Peyer's patch (tissue), 4 donors: ENCODE measurements around the gene CEMP1. TPM values are rescaled to one million over a fixed set of nuclear protein-coding genes. Genes with fewer than 3 reads are reported as not detected.
"Not testable (repeated sequence)": the region's sequence is repeated elsewhere in the genome, so short reads cannot be mapped to it uniquely, and the experiment has no call there.

Experiments used
- DNase-seq, 3 donors: peaks; one replicate each; pipeline ENCODE4 v3.0.0-alpha.2; 2017 to 2019
- H3K27ac ChIP-seq, 4 donors: fragments of 200-600 bp; sonication (generic); one replicate each; pipeline ENCODE4 v1.5.1; 2016 to 2019
- H3K27me3 ChIP-seq, 2 donors: fragments of 200-600 bp; sonication (generic); one replicate each; pipeline ENCODE4 v1.5.1; 2019
- H3K36me3 ChIP-seq, 3 donors: fragments of 200-600 bp; sonication (generic); one replicate each; pipeline ENCODE4 v1.5.1; 2016 to 2019
- H3K4me1 ChIP-seq, 4 donors: fragments of 200-600 bp; sonication (generic); one replicate each; pipeline ENCODE4 v1.5.1; 2016 to 2019
- H3K4me3 ChIP-seq, 4 donors: fragments of 200-600 bp; sonication (generic); 1 replicate in 3 of 4; 2 replicates in 1 of 4; pipeline ENCODE4 v1.5.1; 2016 to 2019; ENCODE audit warnings: mild to moderate bottlenecking in 1 of 4
- H3K9me3 ChIP-seq, 4 donors: fragments of 200-600 bp; sonication (generic); one replicate each; pipeline ENCODE4 v1.5.1; 2016 to 2019; ENCODE audit warnings: mild to moderate bottlenecking in 1 of 4
- POLR2A ChIP-seq, 2 donors: fragments of 450-650 bp; IDR thresholded peaks; one replicate each; pipeline ENCODE4 v1.5.1; 2017; ENCODE audit warnings: antibody characterized with exemption in 2 of 2, mild to moderate bottlenecking in 2 of 2, moderate library complexity in 2 of 2
- total RNA-seq, 4 donors: library from RNA; depleted of rRNA; stranded (reverse); fragments of >200 nt; gene quantifications; one replicate each; pipeline ENCODE4 v1.1.0, GENCODE V29; 2016
- TF ChIP-seq, protein P1 (sequence below), 6 experiments: fragments of 450-650 bp in 4 of 6; fragments of 200-600 bp in 2 of 6; sonication (generic) in 1 of 6; IDR thresholded peaks; one replicate each; pipeline ENCODE4 v1.5.1; 2017 to 2019; ENCODE audit warnings: antibody characterized with exemption in 6 of 6, mild to moderate bottlenecking in 3 of 6, moderate library complexity in 1 of 6

CEMP1 gene, protein sequence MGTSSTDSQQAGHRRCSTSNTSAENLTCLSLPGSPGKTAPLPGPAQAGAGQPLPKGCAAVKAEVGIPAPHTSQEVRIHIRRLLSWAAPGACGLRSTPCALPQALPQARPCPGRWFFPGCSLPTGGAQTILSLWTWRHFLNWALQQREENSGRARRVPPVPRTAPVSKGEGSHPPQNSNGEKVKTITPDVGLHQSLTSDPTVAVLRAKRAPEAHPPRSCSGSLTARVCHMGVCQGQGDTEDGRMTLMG
- total RNA-seq = 10 to 100 TPM in 1 of 4 donors, 1 to 10 TPM in 1, not detected in 2; 9.4 to 11.4 TPM

DNA sequence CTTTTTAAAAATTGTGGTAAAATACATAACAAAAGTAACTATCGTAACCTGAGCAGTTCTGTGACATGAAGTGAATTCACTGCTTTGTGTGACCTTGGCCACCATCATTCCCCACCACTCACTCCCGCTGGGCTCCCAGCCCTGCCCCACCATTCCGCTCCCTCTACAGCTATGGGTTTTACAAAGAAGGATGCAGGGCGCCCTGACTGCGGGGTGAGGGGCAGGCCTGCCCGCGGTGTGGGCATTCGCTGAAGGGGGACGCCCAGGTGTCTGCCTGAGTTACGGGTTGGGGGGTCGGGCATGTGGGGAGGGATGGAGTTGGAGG is at the start of gene CEMP1:
Gene CEMP1 (minus strand): TSS at position 38 of the 325 bp plus-strand sequence. CDS start 335 bp downstream, outside the sequence.
- no peak for DNase-seq
- Histone ChIP-seq H3K36me3 (peaks cover 0 to 27% (median 0%) of the 10 kb centered on the region in 3 donors), H3K4me3 (peak within 1 kb of the TSS; percentile 58 to 78 (median 67)), H3K27ac (peak within 1 kb of the TSS; percentile 93 to 97 (median 97)), H3K27me3 (no peaks in the 10 kb centered on the region), H3K4me1 (peaks cover 0 to 18% (median 7%) of the 10 kb centered on the region in 4 donors), H3K9me3 (no peaks in the 10 kb centered on the region)
- TF ChIP-seq, protein P1, sequence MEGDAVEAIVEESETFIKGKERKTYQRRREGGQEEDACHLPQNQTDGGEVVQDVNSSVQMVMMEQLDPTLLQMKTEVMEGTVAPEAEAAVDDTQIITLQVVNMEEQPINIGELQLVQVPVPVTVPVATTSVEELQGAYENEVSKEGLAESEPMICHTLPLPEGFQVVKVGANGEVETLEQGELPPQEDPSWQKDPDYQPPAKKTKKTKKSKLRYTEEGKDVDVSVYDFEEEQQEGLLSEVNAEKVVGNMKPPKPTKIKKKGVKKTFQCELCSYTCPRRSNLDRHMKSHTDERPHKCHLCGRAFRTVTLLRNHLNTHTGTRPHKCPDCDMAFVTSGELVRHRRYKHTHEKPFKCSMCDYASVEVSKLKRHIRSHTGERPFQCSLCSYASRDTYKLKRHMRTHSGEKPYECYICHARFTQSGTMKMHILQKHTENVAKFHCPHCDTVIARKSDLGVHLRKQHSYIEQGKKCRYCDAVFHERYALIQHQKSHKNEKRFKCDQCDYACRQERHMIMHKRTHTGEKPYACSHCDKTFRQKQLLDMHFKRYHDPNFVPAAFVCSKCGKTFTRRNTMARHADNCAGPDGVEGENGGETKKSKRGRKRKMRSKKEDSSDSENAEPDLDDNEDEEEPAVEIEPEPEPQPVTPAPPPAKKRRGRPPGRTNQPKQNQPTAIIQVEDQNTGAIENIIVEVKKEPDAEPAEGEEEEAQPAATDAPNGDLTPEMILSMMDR (IDR thresholded peaks at IDR 0.05) = no peak
- no peak for TF ChIP-seq POLR2A (IDR thresholded peaks at IDR 0.05)

DNA sequence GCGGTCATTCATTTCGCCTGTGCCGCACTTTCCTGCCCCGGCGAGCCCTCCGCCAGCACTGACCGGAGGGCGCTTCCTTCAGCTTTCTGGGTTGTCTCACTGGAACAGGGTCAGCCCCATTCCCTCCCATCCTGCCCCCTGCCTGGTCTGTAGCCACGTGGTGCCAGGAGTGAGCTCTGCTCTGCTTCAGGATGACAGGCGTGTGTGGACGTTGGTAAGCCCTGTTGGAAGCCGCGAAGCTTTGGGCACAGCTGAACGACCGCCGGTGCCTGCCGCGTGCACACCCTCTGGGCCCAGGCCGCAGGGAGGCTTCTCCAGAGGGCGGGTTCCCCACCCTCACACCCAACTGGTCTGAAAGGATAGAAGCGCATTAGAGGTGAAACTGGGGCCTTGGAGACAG is 49.6 kb upstream of the CEMP1 start:
- H3K27me3 ChIP-seq, H3K4me1 ChIP-seq, H3K4me3 ChIP-seq, DNase-seq, H3K27ac ChIP-seq, H3K9me3 ChIP-seq: not testable (repeated sequence)
- peaks cover 0 to 12% (median 0%) of the 10 kb centered on the region in 3 donors for H3K36me3 ChIP-seq

DNA sequence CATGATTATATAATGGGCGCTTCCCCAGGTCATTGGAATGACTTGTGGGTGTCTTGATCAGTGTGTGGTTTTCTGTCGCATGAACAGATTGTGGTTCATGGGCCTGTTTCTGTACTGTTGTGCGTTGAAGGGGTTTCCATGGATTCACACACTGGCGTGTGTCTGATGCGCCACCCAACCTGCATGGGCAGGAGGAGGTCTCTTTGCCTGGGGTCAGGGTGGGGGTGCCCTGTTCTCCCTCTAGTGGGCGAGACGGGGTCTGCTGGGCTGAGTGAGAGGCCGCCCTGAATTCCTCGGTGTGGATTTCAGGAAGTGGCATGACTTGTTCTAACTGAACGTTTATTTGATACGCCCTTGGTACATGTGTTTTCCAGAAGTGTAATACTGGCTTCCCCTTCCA is 48.9 kb upstream of the CEMP1 start:
- H3K36me3 ChIP-seq, H3K27me3 ChIP-seq, H3K27ac ChIP-seq, DNase-seq, H3K4me1 ChIP-seq, H3K4me3 ChIP-seq, H3K9me3 ChIP-seq: not testable (repeated sequence)

DNA sequence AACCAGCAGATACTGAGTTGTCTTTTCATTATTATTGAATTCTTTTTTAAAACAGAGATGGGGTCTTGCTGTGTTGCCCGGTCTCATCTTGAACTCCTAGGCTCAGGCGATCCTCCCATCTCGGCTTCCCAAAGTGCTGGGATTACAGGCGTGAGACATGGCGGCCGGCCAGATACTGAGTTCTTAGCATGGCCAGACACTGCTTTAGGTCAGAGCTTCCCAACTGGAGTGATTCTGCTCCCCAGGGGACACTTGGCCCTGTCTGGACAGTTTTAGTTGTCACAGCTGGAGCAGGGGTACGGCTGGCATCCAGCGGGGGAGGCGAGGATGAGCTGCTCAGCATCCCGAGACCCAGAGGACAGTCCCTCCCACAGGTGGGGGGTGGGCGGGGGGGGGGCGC is 47.7 kb upstream of the CEMP1 start:
- not testable (repeated sequence) for H3K4me1 ChIP-seq, DNase-seq, H3K9me3 ChIP-seq, H3K27me3 ChIP-seq, H3K27ac ChIP-seq, H3K4me3 ChIP-seq, H3K36me3 ChIP-seq

DNA sequence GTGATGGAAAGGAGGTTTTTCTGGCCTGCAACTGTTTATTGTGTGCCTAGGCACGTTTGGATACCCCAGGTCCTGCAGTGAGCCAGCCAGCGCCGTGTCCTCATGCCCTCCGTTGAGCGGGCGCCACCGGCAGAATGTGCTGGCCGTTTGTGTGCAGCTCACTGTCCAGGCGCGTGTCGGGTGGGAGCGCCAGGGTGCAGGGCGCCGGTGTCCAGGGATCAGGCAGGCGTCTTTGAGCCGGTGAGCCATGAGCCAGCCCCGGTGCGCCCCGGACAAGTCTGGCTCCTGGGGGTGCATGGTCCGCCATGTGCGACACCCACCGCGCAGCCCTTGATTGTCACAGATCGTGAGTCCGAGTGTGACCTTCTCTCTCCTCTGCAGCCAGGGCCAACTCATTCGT is 45.8 kb upstream of the CEMP1 start:
- not testable (repeated sequence) for H3K36me3 ChIP-seq, H3K27me3 ChIP-seq

DNA sequence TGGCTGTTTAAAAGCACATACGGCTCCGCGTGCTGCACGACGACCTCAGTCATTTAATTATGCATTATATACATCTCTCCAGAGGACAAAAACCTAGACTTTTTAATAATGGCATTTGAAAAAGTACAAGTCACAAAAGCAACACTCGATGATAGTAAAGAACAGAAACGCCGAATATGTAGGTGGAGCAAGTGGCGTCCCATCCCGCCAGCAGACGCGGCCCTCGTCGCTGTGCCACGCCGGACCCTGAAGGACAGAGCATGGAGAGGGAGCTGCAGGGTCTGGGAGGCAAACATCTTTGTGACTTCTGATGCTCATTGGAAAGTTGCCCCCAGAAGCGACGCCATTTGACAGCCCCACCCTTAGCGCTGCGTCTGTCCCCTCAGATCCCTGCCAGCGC is 44.6 kb upstream of the CEMP1 start:
- H3K4me3 ChIP-seq, DNase-seq, H3K27me3 ChIP-seq, H3K4me1 ChIP-seq, H3K9me3 ChIP-seq, H3K36me3 ChIP-seq, H3K27ac ChIP-seq: not testable (repeated sequence)

More for the DNA sequence above, 45.8 kb upstream of the CEMP1 start:
- H3K4me1 ChIP-seq, H3K4me3 ChIP-seq, H3K9me3 ChIP-seq, DNase-seq, H3K27ac ChIP-seq: not testable (repeated sequence)

DNA sequence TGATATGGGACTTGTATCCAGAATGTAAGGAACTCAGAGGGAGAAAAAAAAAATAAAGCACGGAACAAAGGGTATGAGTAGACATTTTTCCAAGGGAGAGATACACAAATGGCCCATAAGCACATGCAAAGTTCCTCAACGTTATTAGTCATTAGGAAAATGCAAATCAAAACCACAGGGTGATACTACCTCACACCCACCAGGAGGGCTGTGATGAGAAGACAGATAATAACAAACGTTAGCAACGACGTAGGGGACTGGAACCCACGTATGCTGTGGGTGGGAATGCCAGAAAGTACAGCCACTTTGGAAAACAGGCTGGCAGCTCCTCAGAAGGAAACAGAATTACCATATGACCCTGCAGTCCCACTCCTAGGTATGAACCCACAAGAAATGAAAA is 41.5 kb upstream of the CEMP1 start:
- H3K27ac ChIP-seq, DNase-seq, H3K4me1 ChIP-seq, H3K36me3 ChIP-seq, H3K27me3 ChIP-seq, H3K4me3 ChIP-seq, H3K9me3 ChIP-seq: not testable (repeated sequence)

DNA sequence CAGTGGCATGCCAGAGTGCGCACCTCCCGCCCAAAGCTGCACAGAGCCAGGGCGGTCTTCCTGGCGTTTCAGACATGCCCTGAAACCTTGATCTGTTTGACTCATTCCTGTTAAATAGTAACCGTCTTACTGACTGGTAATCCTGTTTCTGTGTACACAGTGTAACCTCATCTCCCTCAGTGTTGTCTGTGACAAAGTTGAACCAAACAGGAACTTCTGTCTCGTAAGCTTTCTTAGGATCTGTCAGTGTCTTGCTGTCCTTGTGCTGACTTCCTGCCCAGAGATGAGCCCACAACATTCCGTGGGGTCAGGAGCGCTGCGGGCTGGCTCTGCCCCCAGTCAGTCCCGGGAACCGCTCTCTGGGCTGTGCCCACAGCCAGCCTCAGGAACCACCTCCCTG is 37.4 kb upstream of the CEMP1 start:
- H3K4me1 ChIP-seq, H3K4me3 ChIP-seq, DNase-seq: not testable (repeated sequence)

DNA sequence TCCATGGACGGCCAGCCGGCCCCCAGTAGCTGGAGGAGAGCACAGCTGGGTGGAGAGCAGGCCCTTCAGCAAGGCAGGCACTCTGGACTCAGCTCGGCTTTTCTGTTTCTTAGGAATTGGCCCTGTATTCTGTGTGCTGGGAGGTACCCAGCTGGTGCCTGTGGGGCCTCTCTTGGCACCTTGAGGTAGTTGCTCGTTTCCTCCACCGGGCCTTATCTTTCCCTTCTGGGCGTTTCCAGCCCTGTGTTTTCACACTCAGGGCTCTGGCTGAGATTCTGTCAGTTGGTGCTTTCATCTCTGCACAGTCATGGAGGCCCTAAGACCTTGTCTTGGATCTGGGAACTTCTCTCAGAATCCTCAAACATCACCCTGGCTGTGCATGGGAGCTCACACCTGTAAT is 36.3 kb upstream of the CEMP1 start:
- H3K27ac ChIP-seq, H3K4me1 ChIP-seq, H3K27me3 ChIP-seq, H3K9me3 ChIP-seq, H3K4me3 ChIP-seq, DNase-seq, H3K36me3 ChIP-seq: not testable (repeated sequence)

More for the DNA sequence above, 37.4 kb upstream of the CEMP1 start:
- H3K36me3 ChIP-seq, H3K27ac ChIP-seq, H3K9me3 ChIP-seq, H3K27me3 ChIP-seq: not testable (repeated sequence)

DNA sequence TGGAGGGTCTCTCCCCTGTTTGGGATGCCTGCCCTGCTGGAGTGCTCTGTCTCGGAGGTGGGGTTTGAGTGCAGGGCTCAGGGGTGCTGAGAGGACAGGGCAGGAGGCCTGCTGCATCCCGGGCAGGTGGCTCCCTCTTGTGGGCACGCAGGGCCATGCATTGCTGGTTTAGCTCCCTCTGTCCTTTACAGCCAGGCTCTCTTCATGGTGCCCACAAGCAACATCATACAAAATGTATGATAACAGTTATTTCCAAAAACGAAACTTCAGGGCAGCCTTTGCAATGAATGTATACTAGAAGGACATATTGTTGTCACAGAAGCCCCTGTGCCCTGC is 29.6 kb upstream of the CEMP1 start:
- DNase-seq = peak in 2 of 3 donors; percentile 77 to 91
- not testable (repeated sequence) for H3K4me1 ChIP-seq, H3K9me3 ChIP-seq, H3K27ac ChIP-seq, H3K27me3 ChIP-seq, H3K36me3 ChIP-seq, H3K4me3 ChIP-seq
- TF ChIP-seq, protein P1 (IDR thresholded peaks at IDR 0.05) = peak in 2 of 6 experiments; percentile 19 to 46

DNA sequence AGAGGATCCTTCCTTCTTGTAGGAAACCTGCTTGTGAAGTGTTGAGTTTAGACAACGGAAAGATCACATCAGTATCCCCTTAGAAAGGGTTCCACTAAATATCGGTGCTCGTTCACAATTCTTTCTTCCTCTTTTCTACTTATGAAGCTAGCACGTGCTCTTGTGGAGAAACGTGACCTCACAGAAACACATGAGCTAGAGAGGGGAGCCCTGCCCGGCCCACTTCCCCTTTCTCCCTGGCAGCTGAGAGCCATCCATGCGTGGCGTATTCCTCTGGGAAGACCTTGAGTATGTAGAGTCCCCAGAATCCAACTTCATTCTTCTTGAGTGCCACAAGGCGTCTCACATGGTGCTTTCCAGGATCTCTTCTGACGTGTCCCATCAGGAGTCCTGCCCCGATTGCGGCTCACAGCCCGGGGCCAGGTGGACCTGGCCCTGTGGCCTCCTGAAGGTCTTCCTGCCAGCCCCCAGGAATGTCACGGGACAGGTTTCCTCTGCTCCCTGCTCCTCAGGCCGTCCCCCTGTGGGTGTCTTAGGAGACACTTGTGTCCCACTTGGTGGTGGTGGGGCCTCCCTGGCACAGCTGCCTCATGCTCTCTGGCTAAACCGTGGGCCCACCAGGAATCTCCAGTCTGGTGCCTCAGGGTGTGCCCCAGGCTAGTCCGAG is 29.1 kb upstream of the CEMP1 start:
- H3K27me3 ChIP-seq, H3K27ac ChIP-seq, H3K4me1 ChIP-seq, H3K36me3 ChIP-seq, H3K4me3 ChIP-seq, H3K9me3 ChIP-seq: not testable (repeated sequence)
- peak in 2 of 3 donors; percentile 47 to 48 for DNase-seq

DNA sequence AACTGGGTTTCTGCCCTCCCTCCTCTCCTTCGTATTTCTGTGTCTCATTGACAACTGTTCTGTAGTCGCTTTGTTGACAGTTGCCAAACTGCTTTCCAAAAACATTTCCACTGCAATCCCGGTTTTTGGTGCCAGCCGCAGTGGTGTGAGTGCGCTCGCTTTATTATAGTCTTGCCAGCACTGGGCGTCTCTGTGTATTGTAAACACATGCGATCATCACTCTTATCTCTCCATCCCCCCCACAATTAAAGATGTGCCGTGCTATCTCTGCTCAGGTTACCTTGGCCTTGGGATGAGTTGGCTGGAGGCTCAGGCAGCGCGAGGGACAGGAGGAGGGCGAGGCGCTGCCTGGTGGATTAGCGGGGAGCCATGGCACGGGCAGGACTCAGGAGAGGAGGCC is 25.9 kb upstream of the CEMP1 start:
- not testable (repeated sequence) for H3K27me3 ChIP-seq

DNA sequence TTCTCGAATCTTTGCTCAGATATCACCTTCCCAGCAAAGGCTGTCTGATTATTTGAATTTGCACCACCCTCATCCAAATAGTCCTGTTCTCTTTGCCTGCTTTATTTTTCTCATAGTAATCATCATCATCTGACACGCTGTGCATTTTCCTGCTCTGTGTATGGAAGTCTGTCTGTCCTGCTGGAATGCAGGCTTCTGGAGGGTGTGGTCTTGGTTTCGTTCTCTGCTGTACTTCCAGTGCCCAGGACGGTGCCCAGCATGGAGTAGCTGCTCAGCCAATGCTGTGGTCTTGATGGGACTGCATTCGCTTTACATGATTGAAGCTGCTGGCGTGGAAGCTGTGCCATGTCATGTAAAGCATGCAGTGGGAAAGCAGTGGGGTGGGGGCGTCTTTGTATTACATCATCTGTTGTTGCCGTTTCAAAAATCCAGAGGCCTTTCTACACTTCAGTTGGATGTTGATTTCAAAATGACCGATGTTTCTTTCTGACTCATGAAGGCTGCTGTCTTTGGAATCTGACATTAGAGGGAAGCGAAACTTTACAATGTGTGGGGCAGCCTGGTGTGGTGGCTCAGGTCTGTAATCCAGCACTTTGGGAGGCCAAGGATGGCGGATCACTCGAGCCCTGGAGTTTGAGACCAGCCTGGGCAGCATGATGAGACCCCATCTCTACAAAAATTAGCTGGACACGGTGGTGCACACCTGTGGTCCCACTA is 23.7 kb upstream of the CEMP1 start:
- H3K36me3 ChIP-seq, H3K27ac ChIP-seq, H3K27me3 ChIP-seq, DNase-seq, H3K9me3 ChIP-seq, H3K4me1 ChIP-seq, H3K4me3 ChIP-seq: not testable (repeated sequence)

More for the DNA sequence above, 25.9 kb upstream of the CEMP1 start:
- H3K4me3 ChIP-seq, H3K27ac ChIP-seq, H3K9me3 ChIP-seq, H3K36me3 ChIP-seq, DNase-seq, H3K4me1 ChIP-seq: not testable (repeated sequence)
